SK-N-SH treated with all-trans-retinoic acid at 6 μM for 48 hours (cell line): ENCODE data around the gene WDR31.
A peak's percentile ranks its signal among the peaks of the same experiment; 100 is the strongest.

Experiments
- ATAC-seq: fragments of 200-7000 bp; cut with Tn5 transposase; 3 replicates; pipeline ENCODE4 v1.9.1; 2020; ENCODE audit warnings: mild to moderate bottlenecking, moderate library complexity
- ARNTL ChIP-seq: fragments of 450-650 bp; formaldehyde crosslinking; IDR thresholded peaks from 2 replicates; pipeline ENCODE4 v1.5.0; 2020; ENCODE audit warnings: low read depth, mild to moderate bottlenecking, moderate library complexity, borderline replicate concordance
- BACH2 ChIP-seq: fragments of 250-450 bp; sonication (Bioruptor Pico); IDR thresholded peaks from 2 replicates; pipeline ENCODE4 v1.9.0; 2021; ENCODE audit warnings: mild to moderate bottlenecking, borderline replicate concordance
- CREB5 ChIP-seq: fragments of 250-450 bp; sonication (Bioruptor Pico); IDR thresholded peaks from 2 replicates; pipeline ENCODE4 v1.5.1; 2020; ENCODE audit warnings: low read depth, mild to moderate bottlenecking, moderate library complexity
- CSDC2 ChIP-seq: fragments of 250-450 bp; sonication (Bioruptor Pico); IDR thresholded peaks from 2 replicates; pipeline ENCODE4 v1.5.0; 2020; ENCODE audit warnings: mild to moderate bottlenecking, moderate library complexity
- CSRNP3 ChIP-seq: fragments of 250-450 bp; sonication (Bioruptor Pico); IDR thresholded peaks from 2 replicates; pipeline ENCODE4 v1.5.1; 2021; ENCODE audit warnings: mild to moderate bottlenecking, moderate library complexity
- ESRRG ChIP-seq: fragments of 250-450 bp; sonication (Bioruptor Pico); IDR thresholded peaks from 2 replicates; pipeline ENCODE4 v1.6.1; 2021; ENCODE audit warnings: mild to moderate bottlenecking
- GLIS3 ChIP-seq: fragments of 250-450 bp; sonication (Bioruptor Pico); IDR thresholded peaks from 2 replicates; pipeline ENCODE4 v1.5.0; 2020; ENCODE audit warnings: mild to moderate bottlenecking, moderate library complexity
- ISL1 ChIP-seq: fragments of 250-450 bp; sonication (Bioruptor Pico); IDR thresholded peaks from 2 replicates; pipeline ENCODE4 v2.1.2; 2022; ENCODE audit warnings: mild to moderate bottlenecking, moderate library complexity
- OSR1 ChIP-seq: fragments of 250-450 bp; sonication (Bioruptor Pico); IDR thresholded peaks from 2 replicates; pipeline ENCODE4 v1.8.0; 2022; ENCODE audit warnings: moderate library complexity, mild to moderate bottlenecking, inconsistent platforms
- PPARA ChIP-seq: fragments of 250-450 bp; sonication (Bioruptor Pico); IDR thresholded peaks from 2 replicates; pipeline ENCODE4 v1.5.0; 2020; ENCODE audit warnings: mild to moderate bottlenecking, borderline replicate concordance
- SNAI2 ChIP-seq: fragments of 250-450 bp; sonication (Bioruptor Pico); IDR thresholded peaks from 2 replicates; pipeline ENCODE4 v1.5.0; 2020; ENCODE audit warnings: mild to moderate bottlenecking, moderate library complexity
- TCF4 ChIP-seq: fragments of 250-450 bp; sonication (Bioruptor Pico); IDR thresholded peaks from 2 replicates; pipeline ENCODE4 v1.8.0; 2021; ENCODE audit warnings: mild to moderate bottlenecking, moderate library complexity, borderline replicate concordance
- TOX ChIP-seq: fragments of 250-450 bp; sonication (Bioruptor Pico); IDR thresholded peaks from 2 replicates; pipeline ENCODE4 v1.8.0; 2021; ENCODE audit warnings: mild to moderate bottlenecking, moderate library complexity, borderline replicate concordance
- TSHZ2 ChIP-seq: fragments of 250-450 bp; sonication (Bioruptor Pico); IDR thresholded peaks from 2 replicates; pipeline ENCODE4 v1.5.0; 2020; ENCODE audit warnings: mild to moderate bottlenecking, moderate library complexity
- ZC3H10 ChIP-seq: fragments of 250-450 bp; sonication (Bioruptor Pico); IDR thresholded peaks from 2 replicates; pipeline ENCODE4 v1.5.1; 2021; ENCODE audit warnings: mild to moderate bottlenecking, moderate library complexity
- ZFP3 ChIP-seq: fragments of 250-450 bp; sonication (Bioruptor Pico); IDR thresholded peaks from 2 replicates; pipeline ENCODE4 v1.5.0; 2020; ENCODE audit warnings: mild to moderate bottlenecking, moderate library complexity
- ZFP30 ChIP-seq: fragments of 450-650 bp; formaldehyde crosslinking; IDR thresholded peaks from 2 replicates; pipeline ENCODE4 v1.5.0; 2022; ENCODE audit warnings: mild to moderate bottlenecking, moderate library complexity
- ZNF565 ChIP-seq: fragments of 450-650 bp; formaldehyde crosslinking; conservative IDR thresholded peaks from 2 replicates; pipeline ENCODE4 v1.5.0; 2020; ENCODE audit warnings: low read depth, mild to moderate bottlenecking, moderate library complexity
- ZNF70 ChIP-seq: fragments of 450-650 bp; formaldehyde crosslinking; IDR thresholded peaks from 2 replicates; pipeline ENCODE4 v1.5.0; 2020; ENCODE audit warnings: mild to moderate bottlenecking, moderate library complexity
- ZNF8 ChIP-seq: fragments of 450-650 bp; formaldehyde crosslinking; IDR thresholded peaks from 2 replicates; pipeline ENCODE4 v1.5.0; 2020; ENCODE audit warnings: mild to moderate bottlenecking, moderate library complexity

Gene WDR31

GRCh38 chr9:113352006-113352405 lies 11.9 kb upstream of the WDR31 start (continued):
- TF ChIP-seq ARNTL (CRISPR knock-in tag) (no peak), ISL1 (CRISPR knock-in tag) (no peak), ZFP3 (no peak), TSHZ2 (CRISPR knock-in tag) (no peak), ZNF8 (no peak)

GRCh38 chr9:113350937-113351336 lies 10.9 kb upstream of the WDR31 start:
- no peak for ATAC-seq

GRCh38 chr9:113350107-113350661 lies 10.1 kb upstream of the WDR31 start:
- TF ChIP-seq TOX (CRISPR knock-in tag), result no peak
- no peak for TF ChIP-seq ZC3H10
- no peak for TF ChIP-seq PPARA (CRISPR knock-in tag)
- TF ChIP-seq ZNF565 (CRISPR knock-in tag), result no peak
- TF ChIP-seq ESRRG, result no peak
- no peak for TF ChIP-seq TCF4 (CRISPR knock-in tag)
- ATAC-seq, result no peak

More at GRCh38 chr9:113350937-113351336, 10.9 kb upstream of the WDR31 start:
- TF ChIP-seq ESRRG (no peak), ZNF8 (no peak), CSDC2 (CRISPR knock-in tag) (no peak), TSHZ2 (CRISPR knock-in tag) (no peak)
- TF ChIP-seq, all 23 proteins: peak for 0

- ATAC-seq, result peak; percentile 65
- no peak for TF ChIP-seq ZFP3
- no peak for TF ChIP-seq GLIS3 (CRISPR knock-in tag)
Observed at GRCh38 chr9:113349445-113350094, 9.5 kb upstream of the WDR31 start, which contains the start of gene BSPRY. BSPRY (plus strand) TSS chr9:113349541; CDS start chr9:113349580, 39 bp downstream.

GRCh38 chr9:113349066-113349444 lies 9.0 kb upstream of the WDR31 start:
- TF ChIP-seq OSR1 (CRISPR knock-in tag), result no peak
- TF ChIP-seq, all 23 proteins: peak for 0
- ATAC-seq, result no peak

- ATAC-seq, result no peak
- TF ChIP-seq BACH2 (CRISPR knock-in tag), result no peak
- no peak for TF ChIP-seq PPARA (CRISPR knock-in tag)
- TF ChIP-seq, all 23 proteins: peak for 0
Observed at GRCh38 chr9:113348437-113348836, 8.4 kb upstream of the WDR31 start.

GRCh38 chr9:113345671-113346070 lies 5.6 kb upstream of the WDR31 start:
- ATAC-seq, result no peak
- no peak for TF ChIP-seq BACH2 (CRISPR knock-in tag)
- peak; percentile 56; the same call in 1 of the 2 replicates for TF ChIP-seq SNAI2 (CRISPR knock-in tag)

- ATAC-seq, result no peak
- TF ChIP-seq CSDC2 (CRISPR knock-in tag), result no peak
- no peak for TF ChIP-seq ZFP30 (CRISPR knock-in tag)
- TF ChIP-seq OSR1 (CRISPR knock-in tag), result no peak
- TF ChIP-seq ISL1 (CRISPR knock-in tag), result no peak
- no peak for TF ChIP-seq ZC3H10
- no peak for TF ChIP-seq ZNF8
- TF ChIP-seq ARNTL (CRISPR knock-in tag), result no peak
- TF ChIP-seq SNAI2 (CRISPR knock-in tag), result no peak
- no peak for TF ChIP-seq CSRNP3 (CRISPR knock-in tag)
- no peak for TF ChIP-seq GLIS3 (CRISPR knock-in tag)
- no peak for TF ChIP-seq ZNF70 (CRISPR knock-in tag)
- TF ChIP-seq CREB5 (CRISPR knock-in tag), result no peak
- no peak for TF ChIP-seq ESRRG
- no peak for TF ChIP-seq ZNF565 (CRISPR knock-in tag)
- TF ChIP-seq ZFP3, result no peak
- TF ChIP-seq, all 23 proteins: peak for 0
Observed at GRCh38 chr9:113345190-113345589, 5.1 kb upstream of the WDR31 start.
